Stomach (tissue), 4 donors: ENCODE results near the gene RWDD4.

Experiments used
- EP300 ChIP-seq: sonication (generic); formaldehyde crosslinking; IDR thresholded peaks from one replicate; pipeline ENCODE4 v1.6.1; 2017; ENCODE audit warnings: antibody characterized with exemption
- POLR2A ChIP-seq, 4 donors: fragments of 450-650 bp; IDR thresholded peaks; one replicate each; pipeline ENCODE4 v1.6.1; 2016; ENCODE audit warnings: antibody characterized with exemption in 4 of 4, control low read depth in 2 of 4, mild to moderate bottlenecking in 1 of 4, moderate library complexity in 1 of 4
- POLR2AphosphoS5 ChIP-seq, 3 donors: sonication (generic); formaldehyde crosslinking; IDR thresholded peaks; one replicate each; pipeline ENCODE4 v1.6.1; 2016; ENCODE audit warnings: antibody characterized with exemption in 3 of 3
- TF ChIP-seq, protein P1 (sequence below), 7 experiments: fragments of 450-650 bp in 4 of 7; fragments of 200-600 bp in 3 of 7; sonication (generic) in 3 of 7; IDR thresholded peaks; one replicate each; pipeline ENCODE4 v1.5.1; 2016 to 2019; ENCODE audit warnings: antibody characterized with exemption in 7 of 7, control low read depth in 2 of 7, mild to moderate bottlenecking in 1 of 7

DNA sequence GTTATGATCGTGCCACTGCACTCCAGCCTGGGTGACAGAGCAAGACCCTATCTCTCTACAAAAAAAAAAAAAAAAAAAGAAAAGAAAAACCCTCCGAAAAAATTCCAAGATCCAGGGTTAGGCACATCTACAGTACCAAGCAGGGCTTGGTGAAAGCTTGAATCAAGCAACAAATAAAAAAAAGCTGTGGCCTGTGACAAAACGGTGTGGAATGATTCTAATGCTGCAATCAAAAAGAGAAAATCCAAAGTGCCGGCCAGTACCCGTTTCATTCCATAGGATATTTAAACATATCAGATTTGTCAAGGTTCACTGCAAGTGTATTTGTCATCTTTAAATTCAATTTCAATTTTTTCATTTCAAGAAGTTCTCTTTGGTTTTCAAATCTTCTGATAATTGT is 20.5 kb downstream of the RWDD4 start:
- TF ChIP-seq POLR2A (IDR thresholded peaks at IDR 0.05) (no peak), POLR2AphosphoS5 (IDR thresholded peaks at IDR 0.05) (no peak), EP300 (no peak)
- TF ChIP-seq, protein P1, sequence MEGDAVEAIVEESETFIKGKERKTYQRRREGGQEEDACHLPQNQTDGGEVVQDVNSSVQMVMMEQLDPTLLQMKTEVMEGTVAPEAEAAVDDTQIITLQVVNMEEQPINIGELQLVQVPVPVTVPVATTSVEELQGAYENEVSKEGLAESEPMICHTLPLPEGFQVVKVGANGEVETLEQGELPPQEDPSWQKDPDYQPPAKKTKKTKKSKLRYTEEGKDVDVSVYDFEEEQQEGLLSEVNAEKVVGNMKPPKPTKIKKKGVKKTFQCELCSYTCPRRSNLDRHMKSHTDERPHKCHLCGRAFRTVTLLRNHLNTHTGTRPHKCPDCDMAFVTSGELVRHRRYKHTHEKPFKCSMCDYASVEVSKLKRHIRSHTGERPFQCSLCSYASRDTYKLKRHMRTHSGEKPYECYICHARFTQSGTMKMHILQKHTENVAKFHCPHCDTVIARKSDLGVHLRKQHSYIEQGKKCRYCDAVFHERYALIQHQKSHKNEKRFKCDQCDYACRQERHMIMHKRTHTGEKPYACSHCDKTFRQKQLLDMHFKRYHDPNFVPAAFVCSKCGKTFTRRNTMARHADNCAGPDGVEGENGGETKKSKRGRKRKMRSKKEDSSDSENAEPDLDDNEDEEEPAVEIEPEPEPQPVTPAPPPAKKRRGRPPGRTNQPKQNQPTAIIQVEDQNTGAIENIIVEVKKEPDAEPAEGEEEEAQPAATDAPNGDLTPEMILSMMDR (IDR thresholded peaks at IDR 0.05), result no peak
